Fibroblast of pulmonary artery (primary cell): ENCODE results near the gene TMEM218.

Experiments
- DNase-seq: peaks from one replicate; pipeline ENCODE4 v3.0.0-alpha.2; 2010; ENCODE audit warnings: low read depth
- H3K4me3 ChIP-seq: replicated peaks from 2 replicates; pipeline ENCODE4 v1.5.1; 2011; ENCODE audit warnings: low read depth, mild to moderate bottlenecking, control low read depth, low read length, moderate library complexity
- TF ChIP-seq, protein P1 (sequence below): IDR thresholded peaks from 2 replicates; pipeline ENCODE4 v1.5.1; 2011; ENCODE audit warnings: mild to moderate bottlenecking, control low read depth, low read length, inconsistent platforms; ENCODE audit errors: missing control alignments

Gene TMEM218

DNA sequence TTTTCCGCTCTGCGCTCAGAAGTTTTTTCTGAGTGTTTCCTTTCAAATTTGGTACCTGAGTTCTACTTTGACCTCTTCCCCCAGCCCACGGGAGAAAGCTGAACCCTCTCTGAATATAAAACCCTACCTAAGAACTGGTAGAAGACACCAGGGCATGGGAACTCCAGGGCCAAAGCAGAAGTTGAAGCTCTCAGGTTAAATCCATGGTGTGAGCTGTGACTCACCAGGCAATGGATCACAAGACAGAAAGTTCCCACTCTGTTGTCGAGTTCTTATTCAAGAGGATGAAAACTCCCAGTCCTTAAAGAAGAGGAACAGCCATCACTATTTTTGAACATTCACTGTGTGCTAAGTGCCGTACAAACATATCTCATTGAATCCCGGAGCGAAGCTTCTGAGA lies 8.9 kb downstream of the TMEM218 start:
- no peak overlapping the region for H3K4me3 ChIP-seq
- TF ChIP-seq, protein P1, sequence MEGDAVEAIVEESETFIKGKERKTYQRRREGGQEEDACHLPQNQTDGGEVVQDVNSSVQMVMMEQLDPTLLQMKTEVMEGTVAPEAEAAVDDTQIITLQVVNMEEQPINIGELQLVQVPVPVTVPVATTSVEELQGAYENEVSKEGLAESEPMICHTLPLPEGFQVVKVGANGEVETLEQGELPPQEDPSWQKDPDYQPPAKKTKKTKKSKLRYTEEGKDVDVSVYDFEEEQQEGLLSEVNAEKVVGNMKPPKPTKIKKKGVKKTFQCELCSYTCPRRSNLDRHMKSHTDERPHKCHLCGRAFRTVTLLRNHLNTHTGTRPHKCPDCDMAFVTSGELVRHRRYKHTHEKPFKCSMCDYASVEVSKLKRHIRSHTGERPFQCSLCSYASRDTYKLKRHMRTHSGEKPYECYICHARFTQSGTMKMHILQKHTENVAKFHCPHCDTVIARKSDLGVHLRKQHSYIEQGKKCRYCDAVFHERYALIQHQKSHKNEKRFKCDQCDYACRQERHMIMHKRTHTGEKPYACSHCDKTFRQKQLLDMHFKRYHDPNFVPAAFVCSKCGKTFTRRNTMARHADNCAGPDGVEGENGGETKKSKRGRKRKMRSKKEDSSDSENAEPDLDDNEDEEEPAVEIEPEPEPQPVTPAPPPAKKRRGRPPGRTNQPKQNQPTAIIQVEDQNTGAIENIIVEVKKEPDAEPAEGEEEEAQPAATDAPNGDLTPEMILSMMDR: no peak
- DNase-seq: no peak

DNA sequence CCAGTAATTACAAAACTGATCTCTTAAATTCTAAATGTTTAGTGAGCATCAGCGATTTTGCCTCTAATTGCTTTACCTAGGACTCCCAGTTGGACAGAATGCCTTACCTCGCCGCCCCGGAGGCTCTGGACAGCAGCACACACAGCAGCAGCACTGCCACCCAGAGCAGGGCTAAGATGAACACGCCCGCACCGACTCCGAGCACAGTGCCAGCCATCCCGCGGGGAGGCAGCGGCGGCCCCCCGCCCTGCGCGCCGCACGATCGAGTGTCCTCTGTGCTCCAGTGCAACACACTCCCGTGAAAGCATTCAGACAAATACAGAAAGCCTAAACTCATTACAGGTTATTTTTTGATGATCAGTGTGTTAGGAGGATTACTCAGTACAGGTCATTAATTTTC lies 9.4 kb downstream of the TMEM218 start:
- DNase-seq: no peak
- TF ChIP-seq, protein P1: no peak
- H3K4me3 ChIP-seq: no peak overlapping the region

DNA sequence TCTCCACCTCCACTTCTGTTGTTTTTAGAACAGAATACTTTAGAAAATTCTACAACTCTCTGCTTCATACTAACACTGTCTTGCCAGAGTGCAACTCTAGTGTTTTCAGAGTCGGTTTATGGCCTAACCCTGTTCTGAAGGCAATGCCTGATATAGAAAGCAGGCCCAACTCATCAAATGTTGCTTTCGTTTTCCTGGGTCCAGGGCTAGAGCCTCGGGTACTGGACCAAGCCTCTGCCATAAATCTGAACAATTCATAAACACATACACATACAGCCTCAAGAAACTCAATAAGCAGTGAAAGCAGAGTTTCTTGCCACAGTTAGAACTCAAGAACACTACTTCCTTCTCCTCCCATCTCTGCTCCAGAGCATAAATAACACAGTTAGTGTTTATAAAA lies 9.8 kb downstream of the TMEM218 start:
- no peak for DNase-seq
- TF ChIP-seq, protein P1: no peak
- H3K4me3 ChIP-seq: no peak overlapping the region

DNA sequence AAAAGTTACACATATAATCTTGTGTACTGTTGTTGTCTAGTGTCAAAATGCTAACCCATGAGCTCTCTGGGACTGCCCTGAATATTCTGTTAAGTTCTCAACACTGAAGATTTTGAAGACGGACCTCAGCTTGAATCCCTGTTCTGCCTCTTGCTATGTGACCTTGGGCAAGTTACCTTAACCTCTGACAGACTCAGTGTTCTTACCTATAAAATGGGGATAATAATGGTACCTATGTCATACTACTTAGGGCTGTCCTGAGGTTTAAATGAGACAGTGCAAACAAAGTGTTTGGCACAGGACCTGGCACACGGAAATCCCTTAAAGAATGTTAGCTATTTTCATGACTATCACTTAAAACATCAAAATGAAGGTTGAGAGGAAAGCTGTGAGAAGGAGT lies 11.3 kb downstream of the TMEM218 start:
- DNase-seq: no peak
- H3K4me3 ChIP-seq: no peak overlapping the region
- TF ChIP-seq, protein P1: no peak

DNA sequence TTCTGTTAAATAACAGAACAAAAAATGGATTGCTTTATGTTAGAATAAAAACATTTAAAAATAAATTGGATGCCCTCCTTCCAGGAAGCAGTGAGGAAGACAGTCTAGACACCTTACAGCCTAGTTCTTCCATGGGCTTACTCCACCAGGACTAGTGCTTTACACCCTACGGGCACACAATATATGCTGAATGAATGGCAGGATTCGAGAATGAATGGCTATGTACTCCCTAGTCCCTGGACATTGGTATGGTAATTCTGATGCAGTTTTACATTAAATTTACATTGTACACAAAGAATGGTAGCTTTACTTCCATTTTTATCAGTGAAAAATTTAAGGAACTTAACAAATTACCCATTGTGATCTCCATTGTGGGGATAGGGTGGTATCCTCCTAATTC lies 16.7 kb downstream of the TMEM218 start:
- H3K4me3 ChIP-seq: no peak overlapping the region
- TF ChIP-seq, protein P1: no peak
- DNase-seq: no peak

DNA sequence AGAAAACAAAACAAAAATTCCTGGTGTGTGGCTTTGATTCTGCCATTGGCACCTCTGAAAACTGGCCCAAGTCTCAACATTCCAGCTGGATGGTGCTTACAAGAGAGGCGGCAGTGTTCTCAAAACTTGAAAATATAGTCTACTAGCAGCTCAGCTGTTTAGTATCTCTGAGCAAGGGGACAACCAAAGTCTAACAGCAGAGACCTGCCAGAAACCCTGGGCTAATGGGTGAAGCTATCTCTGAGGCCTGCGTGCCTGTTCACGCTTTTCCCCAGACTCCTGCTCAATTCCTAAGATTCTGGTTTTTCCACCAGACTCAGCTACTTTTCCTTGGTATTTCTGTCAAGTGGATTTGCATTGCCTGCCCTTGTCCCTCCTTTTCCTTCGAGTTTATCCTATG lies 17.9 kb downstream of the TMEM218 start:
- TF ChIP-seq, protein P1: no peak
- no peak overlapping the region for H3K4me3 ChIP-seq
- no peak for DNase-seq

DNA sequence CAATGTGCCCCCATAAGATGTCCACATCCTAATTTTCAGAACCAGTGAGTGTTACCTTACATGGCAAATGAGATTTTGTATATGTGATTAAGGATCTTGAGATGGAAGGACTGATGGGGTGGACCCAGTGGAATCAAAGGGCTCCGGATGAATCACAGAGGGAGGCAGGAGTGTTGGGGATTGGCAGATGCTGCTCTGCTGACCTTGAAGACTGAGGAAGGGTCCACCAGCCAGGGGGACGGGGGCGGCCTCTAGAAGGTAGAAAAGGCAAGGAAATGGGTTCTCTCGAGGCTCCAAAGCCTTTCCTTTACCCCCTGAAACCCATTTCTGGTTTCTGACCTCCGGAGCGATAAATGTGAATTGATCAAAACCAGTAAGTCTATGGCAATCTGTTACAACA lies 18.8 kb downstream of the TMEM218 start:
- no peak for DNase-seq
- TF ChIP-seq, protein P1: no peak
- H3K4me3 ChIP-seq: no peak overlapping the region
